Adrenal gland (tissue), 5 donors: ENCODE measurements around the gene ETV6.

Experiments used
- CTCF ChIP-seq, 6 experiments: fragments of 450-650 bp in 4 of 6; fragments of 200-600 bp in 2 of 6; sonication (generic) in 1 of 6; IDR thresholded peaks; 1 replicate in 5 of 6; 2 replicates in 1 of 6; pipeline versions ENCODE4 v1.5.1 to v1.8.0; 2016 to 2021; ENCODE audit warnings: antibody characterized with exemption in 6 of 6, mild to moderate bottlenecking in 2 of 6, moderate library complexity in 1 of 6
- POLR2A ChIP-seq, 2 donors: fragments of 450-650 bp; IDR thresholded peaks; one replicate each; pipeline ENCODE4 v1.6.1; 2017; ENCODE audit warnings: antibody characterized with exemption in 2 of 2, mild to moderate bottlenecking in 2 of 2, moderate library complexity in 1 of 2
- donor health status: DM: no; HTN: no; CAD: no.

DNA sequence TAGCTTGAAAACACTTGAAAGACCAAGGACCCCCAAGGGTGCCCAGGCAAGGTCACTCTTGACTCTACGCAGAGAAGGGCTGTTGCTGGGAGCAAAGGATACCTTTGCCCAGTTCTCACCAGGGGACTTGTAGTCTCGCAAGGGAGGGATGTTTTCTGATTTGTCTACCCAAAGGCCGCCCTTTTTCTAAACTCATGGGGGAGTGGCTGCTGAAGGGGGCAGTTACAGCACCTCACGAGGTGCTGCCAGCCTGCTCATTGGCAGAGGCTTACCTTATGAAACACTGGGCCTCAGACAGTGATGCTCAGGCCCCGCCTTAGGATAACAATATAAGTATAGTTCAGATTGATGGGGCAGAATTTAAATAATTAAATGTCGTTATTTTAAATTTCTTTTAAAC lies 107.0 kb downstream of the ETV6 start:
- TF ChIP-seq POLR2A (IDR thresholded peaks at IDR 0.05) (no peak), CTCF (IDR thresholded peaks at IDR 0.05) (no peak)
